Nephron (organoid): Measurements from ENCODE around the gene OTOS.

ENCODE experiments used
- H3K27ac Mint-ChIP-seq, 3 experiments: 2 replicates each; pipeline ENCODE4 v1.8.0; 2020; ENCODE audit warnings: mixed read lengths in 3 of 3, mild to moderate bottlenecking in 2 of 3, moderate library complexity in 1 of 3
- H3K27me3 Mint-ChIP-seq: 2 replicates; pipeline ENCODE4 v1.8.0; 2021; ENCODE audit warnings: low read depth, mild to moderate bottlenecking, moderate library complexity, mixed read lengths
- H3K36me3 Mint-ChIP-seq: 2 replicates; pipeline ENCODE4 v1.8.0; 2020; ENCODE audit warnings: low read depth, mixed read lengths
- H3K4me1 Mint-ChIP-seq: 2 replicates; pipeline ENCODE4 v1.8.0; 2020; ENCODE audit warnings: mixed read lengths
- H3K4me3 Mint-ChIP-seq, 3 experiments: 2 replicates each; pipeline ENCODE4 v1.8.0; 2020; ENCODE audit warnings: mild to moderate bottlenecking in 3 of 3, mixed read lengths in 3 of 3, moderate library complexity in 2 of 3
- H3K9me3 Mint-ChIP-seq: 2 replicates; pipeline ENCODE4 v1.8.0; 2020; ENCODE audit warnings: mixed read lengths
- TF ChIP-seq, protein P1 (sequence below), 3 experiments: fragments of 200-600 bp; sonication (generic); IDR thresholded peaks; one replicate each; pipeline ENCODE4 v1.5.0; 2021; ENCODE audit warnings: antibody characterized with exemption in 3 of 3; ENCODE audit not compliant: unreplicated experiment in 3 of 3

OTOS gene

DNA sequence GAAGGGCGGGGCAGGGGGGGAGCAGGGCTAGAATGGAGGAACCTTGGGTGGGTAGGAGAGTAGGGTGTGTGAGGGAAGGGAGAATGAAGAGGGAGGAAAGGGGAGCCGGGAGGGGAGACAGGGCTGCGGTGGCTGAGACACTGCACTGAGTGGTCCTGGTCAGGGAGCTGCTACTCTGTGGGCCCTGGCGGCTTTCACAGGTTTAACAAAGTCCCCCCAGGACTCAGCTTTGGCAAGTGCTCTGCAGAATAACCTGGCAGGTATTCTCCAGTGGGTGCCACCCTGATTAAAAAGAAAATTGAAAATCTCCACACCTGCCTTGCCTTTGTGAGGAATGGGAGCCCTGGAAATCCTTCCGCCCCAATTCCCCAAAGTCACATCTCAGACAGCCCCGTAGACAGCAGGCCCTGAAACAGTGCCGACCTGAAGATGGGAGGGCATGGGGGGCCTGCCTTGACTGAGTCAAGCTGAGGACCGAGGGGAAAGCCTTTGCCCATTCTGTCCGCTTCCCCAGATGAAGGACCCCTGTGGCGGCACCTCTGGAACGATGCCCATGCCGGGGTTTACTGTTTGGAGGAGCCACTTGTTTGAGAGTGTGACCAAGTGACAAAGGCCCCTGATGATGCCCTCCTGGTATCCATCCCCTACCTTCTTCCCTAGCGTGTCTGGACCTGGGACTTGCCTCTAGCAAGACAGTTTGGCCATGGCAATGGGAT, 43.6 kb upstream of the OTOS start:
- Mint-ChIP-seq H3K36me3 (no peaks in the 10 kb centered on the region), H3K4me3 (no peak overlapping the region), H3K9me3 (peaks cover 20% of the 10 kb centered on the region), H3K4me1 (peaks cover 4% of the 10 kb centered on the region), H3K27ac (no peak overlapping the region), H3K27me3 (peaks cover 23% of the 10 kb centered on the region)
- TF ChIP-seq, protein P1, sequence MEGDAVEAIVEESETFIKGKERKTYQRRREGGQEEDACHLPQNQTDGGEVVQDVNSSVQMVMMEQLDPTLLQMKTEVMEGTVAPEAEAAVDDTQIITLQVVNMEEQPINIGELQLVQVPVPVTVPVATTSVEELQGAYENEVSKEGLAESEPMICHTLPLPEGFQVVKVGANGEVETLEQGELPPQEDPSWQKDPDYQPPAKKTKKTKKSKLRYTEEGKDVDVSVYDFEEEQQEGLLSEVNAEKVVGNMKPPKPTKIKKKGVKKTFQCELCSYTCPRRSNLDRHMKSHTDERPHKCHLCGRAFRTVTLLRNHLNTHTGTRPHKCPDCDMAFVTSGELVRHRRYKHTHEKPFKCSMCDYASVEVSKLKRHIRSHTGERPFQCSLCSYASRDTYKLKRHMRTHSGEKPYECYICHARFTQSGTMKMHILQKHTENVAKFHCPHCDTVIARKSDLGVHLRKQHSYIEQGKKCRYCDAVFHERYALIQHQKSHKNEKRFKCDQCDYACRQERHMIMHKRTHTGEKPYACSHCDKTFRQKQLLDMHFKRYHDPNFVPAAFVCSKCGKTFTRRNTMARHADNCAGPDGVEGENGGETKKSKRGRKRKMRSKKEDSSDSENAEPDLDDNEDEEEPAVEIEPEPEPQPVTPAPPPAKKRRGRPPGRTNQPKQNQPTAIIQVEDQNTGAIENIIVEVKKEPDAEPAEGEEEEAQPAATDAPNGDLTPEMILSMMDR (IDR thresholded peaks at IDR 0.05; ENCODE audit: unreplicated experiment in 3 of 3) = no peak

DNA sequence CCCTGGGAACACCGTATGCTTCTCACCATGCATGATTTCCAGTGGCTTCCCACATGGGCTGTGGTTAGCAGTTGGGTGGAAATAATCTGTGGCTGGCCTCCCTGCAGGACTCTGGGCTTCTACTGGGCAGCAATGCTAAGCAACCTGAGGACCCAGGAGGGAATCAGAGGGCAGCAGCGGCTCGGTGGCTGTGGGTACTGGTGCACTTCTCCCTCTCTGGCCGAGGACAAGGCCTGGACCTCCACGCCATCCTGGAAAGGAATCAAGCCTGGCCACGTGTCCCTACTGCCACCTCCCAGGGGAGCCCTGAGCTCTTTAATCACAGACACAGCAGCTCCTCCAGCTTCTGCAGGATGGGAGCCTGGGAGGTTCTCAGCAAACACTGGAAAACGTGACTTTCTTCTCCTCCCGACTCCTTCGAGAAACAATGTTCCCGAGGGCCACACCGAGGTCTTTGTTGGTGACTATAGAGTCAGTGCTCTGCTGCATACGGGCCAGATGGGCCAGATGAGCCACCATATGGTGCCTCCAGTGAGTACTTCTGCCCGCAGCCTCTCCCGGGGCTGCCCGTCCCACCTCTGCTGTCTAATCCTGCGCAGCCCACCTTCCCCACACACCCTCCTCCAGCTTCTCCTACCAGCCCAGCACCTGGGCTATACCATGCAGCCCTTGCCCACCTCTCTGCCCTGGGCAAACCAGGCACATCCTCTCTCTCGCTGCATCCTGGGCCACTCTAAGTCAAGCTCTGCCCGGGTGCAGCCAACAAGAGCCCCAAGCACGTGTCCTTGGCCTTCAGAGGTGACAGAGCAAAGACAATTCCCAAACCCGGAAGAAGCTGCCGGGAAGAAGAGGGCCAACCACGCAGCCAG, 42.8 kb upstream of the OTOS start:
- Mint-ChIP-seq H3K27ac (no peak overlapping the region), H3K4me1 (peaks cover 4% of the 10 kb centered on the region), H3K27me3 (peaks cover 28% of the 10 kb centered on the region), H3K9me3 (peaks cover 13% of the 10 kb centered on the region), H3K36me3 (no peaks in the 10 kb centered on the region), H3K4me3 (no peak overlapping the region)
- TF ChIP-seq, protein P1 (IDR thresholded peaks at IDR 0.05; ENCODE audit: unreplicated experiment in 3 of 3) = no peak

DNA sequence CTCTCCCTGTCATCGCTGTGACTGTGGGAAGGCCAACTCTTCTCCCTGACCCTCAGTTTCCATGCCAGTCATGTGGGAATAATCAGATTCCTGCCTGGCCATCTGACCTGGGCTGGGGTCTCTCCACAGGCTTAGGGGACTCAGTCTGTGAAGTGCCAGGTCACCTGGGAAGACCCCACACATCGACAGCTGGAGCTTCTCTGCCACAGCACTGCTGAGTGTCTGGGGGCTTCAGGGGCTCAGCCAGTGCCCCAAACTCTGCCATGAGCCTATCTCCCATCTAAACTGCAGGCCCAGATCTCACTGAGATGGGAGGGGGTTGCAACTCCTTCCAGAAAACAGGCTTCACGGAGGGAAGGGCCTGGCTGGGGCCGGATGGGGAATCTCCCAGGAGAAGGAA, 42.0 kb upstream of the OTOS start:
- TF ChIP-seq, protein P1 (IDR thresholded peaks at IDR 0.05; ENCODE audit: unreplicated experiment in 3 of 3) = no peak
- Mint-ChIP-seq H3K27ac (no peak overlapping the region), H3K9me3 (peaks cover 9% of the 10 kb centered on the region), H3K4me3 (no peak overlapping the region), H3K4me1 (peaks cover 4% of the 10 kb centered on the region), H3K36me3 (no peaks in the 10 kb centered on the region), H3K27me3 (peaks cover 32% of the 10 kb centered on the region)

DNA sequence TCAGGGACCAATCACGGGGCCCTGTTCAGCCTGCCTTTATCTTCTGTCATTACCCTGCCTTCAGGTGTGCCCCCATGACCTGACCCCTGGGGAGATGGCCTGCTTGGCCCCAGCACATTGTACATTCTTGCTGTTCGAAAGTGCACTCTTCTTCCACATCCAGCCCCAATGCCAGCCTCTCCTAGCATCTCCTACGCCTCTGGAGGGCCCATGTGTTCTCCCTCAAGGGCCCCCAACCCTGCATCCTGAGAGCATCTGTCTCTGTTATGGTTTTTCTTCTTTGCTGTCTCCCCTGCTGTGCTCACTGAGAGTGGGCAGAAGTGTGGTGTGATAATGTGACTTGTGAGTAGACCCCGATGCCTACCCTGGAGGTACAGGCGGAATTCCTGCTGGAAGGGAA, 41.5 kb upstream of the OTOS start:
- H3K36me3 Mint-ChIP-seq = no peaks in the 10 kb centered on the region
- TF ChIP-seq, protein P1 (IDR thresholded peaks at IDR 0.05; ENCODE audit: unreplicated experiment in 3 of 3) = no peak
- peaks cover 9% of the 10 kb centered on the region for H3K9me3 Mint-ChIP-seq

DNA sequence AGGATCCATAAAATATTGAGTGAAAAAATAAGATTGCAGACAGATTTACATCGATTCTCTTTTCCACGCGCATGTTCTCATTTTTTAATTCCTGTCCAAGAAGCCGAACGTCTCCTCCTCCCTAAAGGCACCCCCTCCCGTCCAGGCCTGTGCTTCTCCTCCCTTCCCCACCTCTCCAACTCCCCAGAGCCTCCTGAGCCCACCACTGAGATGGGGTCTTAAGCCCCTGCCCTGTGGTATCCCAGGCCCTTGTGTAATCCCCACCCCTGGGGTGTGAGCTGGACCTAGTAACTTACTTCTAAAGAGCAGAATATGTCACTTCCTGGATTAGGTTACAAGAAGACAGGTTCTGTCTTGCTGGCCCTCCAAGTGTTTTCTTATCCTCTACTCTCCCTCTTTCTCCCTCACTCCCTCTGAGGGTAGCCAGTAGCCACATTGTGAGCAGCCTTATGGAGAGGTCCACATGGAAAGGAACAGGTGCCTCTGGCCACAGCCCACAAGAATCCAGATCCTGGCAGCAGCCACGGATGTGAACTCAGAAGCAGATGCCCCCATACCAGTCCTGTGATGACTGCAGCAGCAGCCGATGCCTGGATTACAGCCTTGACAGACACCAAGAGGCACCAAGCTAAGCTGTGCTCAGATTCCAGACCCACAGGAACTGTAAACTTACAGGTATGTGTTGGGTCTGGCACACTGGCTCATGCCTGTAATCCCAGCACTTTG, 39.6 kb upstream of the OTOS start:
- no peak overlapping the region for H3K27ac Mint-ChIP-seq
- no peaks in the 10 kb centered on the region for H3K36me3 Mint-ChIP-seq
- peaks cover 4% of the 10 kb centered on the region for H3K4me1 Mint-ChIP-seq
- H3K4me3 Mint-ChIP-seq = no peak overlapping the region
- no peaks in the 10 kb centered on the region for H3K9me3 Mint-ChIP-seq
- peaks cover 41% of the 10 kb centered on the region for H3K27me3 Mint-ChIP-seq
- TF ChIP-seq, protein P1 (IDR thresholded peaks at IDR 0.05; ENCODE audit: unreplicated experiment in 3 of 3) = no peak

More for the DNA sequence above, 41.5 kb upstream of the OTOS start:
- H3K27me3 Mint-ChIP-seq = peaks cover 36% of the 10 kb centered on the region
- H3K27ac Mint-ChIP-seq = no peak overlapping the region
- peaks cover 4% of the 10 kb centered on the region for H3K4me1 Mint-ChIP-seq
- H3K4me3 Mint-ChIP-seq = no peak overlapping the region
